Measurements from ENCODE around the gene ANKAR. TPM values are rescaled to one million over a fixed set of nuclear protein-coding genes. Genes with fewer than 3 reads are reported as not detected.
"Not testable (repeated sequence)": the region's sequence is repeated elsewhere in the genome, so short reads cannot be mapped to it uniquely, and the experiment has no call there.

The ANKAR gene
- total RNA-seq, 3 donors from 2014 or later: 11.5 to 22.1 (median 21.1) TPM

GRCh38 chr2:189651284-189651683 lies 23.2 kb upstream of the ANKAR start:
- no peaks in the 10 kb centered on the region for H3K27me3 ChIP-seq
- DNase-seq (ENCODE audit: low spot score in 2 of 2): no peak
- no peaks in the 10 kb centered on the region for H3K36me3 ChIP-seq
- H3K4me3 ChIP-seq: no peak overlapping the region
- no peak for TF ChIP-seq CTCF (IDR thresholded peaks at IDR 0.05)
- TF ChIP-seq POLR2AphosphoS5 (IDR thresholded peaks at IDR 0.05): no peak
- no peak for TF ChIP-seq POLR2A (IDR thresholded peaks at IDR 0.05)
- peaks cover 0 to 3% of the 10 kb centered on the region in 2 donors for H3K9me3 ChIP-seq
- H3K4me1 ChIP-seq: no peaks in the 10 kb centered on the region
- intact Hi-C loops (cut with DNase I; ENCODE audit: low total_unique reads): no loop called here
- no peak overlapping the region for H3K27ac ChIP-seq

- H3K4me3 ChIP-seq; intact Hi-C loops (cut with DNase I; ENCODE audit: low total_unique reads); H3K4me1 ChIP-seq; H3K36me3 ChIP-seq; H3K27me3 ChIP-seq; H3K27ac ChIP-seq; DNase-seq (ENCODE audit: low spot score in 2 of 2); H3K9me3 ChIP-seq: not testable (repeated sequence)
These were observed 21.0 kb upstream of the ANKAR start for GRCh38 chr2:189653464-189653863.

- no peak for TF ChIP-seq CTCF (IDR thresholded peaks at IDR 0.05)
- no peak for TF ChIP-seq POLR2AphosphoS5 (IDR thresholded peaks at IDR 0.05)
- no peak for TF ChIP-seq POLR2A (IDR thresholded peaks at IDR 0.05)
- intact Hi-C loops (cut with DNase I; ENCODE audit: low total_unique reads): no loop called here
These were observed 19.8 kb upstream of the ANKAR start for GRCh38 chr2:189654641-189655040.

GRCh38 chr2:189657867-189658266 lies 16.6 kb upstream of the ANKAR start:
- no peak overlapping the region for H3K27ac ChIP-seq
- no peaks in the 10 kb centered on the region for H3K36me3 ChIP-seq
- intact Hi-C loops (cut with DNase I; ENCODE audit: low total_unique reads): no loop called here
- no peaks in the 10 kb centered on the region for H3K27me3 ChIP-seq
- peaks cover 0 to 3% of the 10 kb centered on the region in 2 donors for H3K9me3 ChIP-seq
- no peak for TF ChIP-seq POLR2A (IDR thresholded peaks at IDR 0.05)
- TF ChIP-seq POLR2AphosphoS5 (IDR thresholded peaks at IDR 0.05): no peak
- no peak for TF ChIP-seq CTCF (IDR thresholded peaks at IDR 0.05)
- no peak overlapping the region for H3K4me3 ChIP-seq
- no peaks in the 10 kb centered on the region for H3K4me1 ChIP-seq
- no peak for DNase-seq (ENCODE audit: low spot score in 2 of 2)

More at GRCh38 chr2:189654641-189655040, 19.8 kb upstream of the ANKAR start:
- Histone ChIP-seq H3K4me3 (no peak overlapping the region), H3K36me3 (no peaks in the 10 kb centered on the region), H3K27me3 (no peaks in the 10 kb centered on the region), H3K9me3 (peaks cover 0 to 3% of the 10 kb centered on the region in 2 donors), H3K27ac (no peak overlapping the region), H3K4me1 (no peaks in the 10 kb centered on the region)
- no peak for DNase-seq (ENCODE audit: low spot score in 2 of 2)

GRCh38 chr2:189658306-189659212 lies 15.9 kb upstream of the ANKAR start:
- no peak for DNase-seq (ENCODE audit: low spot score in 2 of 2)
- Histone ChIP-seq H3K27ac (no peak overlapping the region), H3K4me1 (peaks cover 0 to 4% of the 10 kb centered on the region in 2 donors), H3K27me3 (no peaks in the 10 kb centered on the region), H3K36me3 (no peaks in the 10 kb centered on the region), H3K9me3 (no peaks in the 10 kb centered on the region), H3K4me3 (no peak overlapping the region)
- intact Hi-C loops (cut with DNase I; ENCODE audit: low total_unique reads): no loop called here
- TF ChIP-seq CTCF (IDR thresholded peaks at IDR 0.05): no peak
- no peak for TF ChIP-seq POLR2A (IDR thresholded peaks at IDR 0.05)
